IPS-NIHi11 (cell line): ENCODE results near the gene TINAGL1.

Experiments used
- DNase-seq: peaks from one replicate; pipeline ENCODE4 v3.0.0; 2012; ENCODE audit warnings: mixed read lengths, low spot score

Gene TINAGL1

DNA sequence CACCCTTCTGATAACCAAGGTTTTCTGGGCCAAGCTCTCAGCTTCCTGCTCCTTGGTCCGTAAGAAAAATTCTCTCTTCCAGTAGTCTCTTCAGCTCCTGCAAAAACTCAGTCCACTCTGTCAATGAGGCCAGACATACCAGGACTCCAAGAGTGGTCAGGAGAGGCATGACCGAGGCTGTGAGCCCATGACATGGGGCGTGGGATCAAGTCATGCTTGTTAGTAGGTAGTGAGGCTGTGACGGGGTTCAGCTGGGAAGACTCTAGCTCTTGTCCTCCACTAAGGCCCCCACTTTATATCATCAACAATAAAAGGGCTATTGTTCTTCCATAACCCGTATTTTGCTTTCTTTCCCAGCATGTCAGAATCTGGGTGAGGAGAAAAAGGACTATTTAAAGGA lies 31.0 kb downstream of the TINAGL1 start:
- DNase-seq: no peak

DNA sequence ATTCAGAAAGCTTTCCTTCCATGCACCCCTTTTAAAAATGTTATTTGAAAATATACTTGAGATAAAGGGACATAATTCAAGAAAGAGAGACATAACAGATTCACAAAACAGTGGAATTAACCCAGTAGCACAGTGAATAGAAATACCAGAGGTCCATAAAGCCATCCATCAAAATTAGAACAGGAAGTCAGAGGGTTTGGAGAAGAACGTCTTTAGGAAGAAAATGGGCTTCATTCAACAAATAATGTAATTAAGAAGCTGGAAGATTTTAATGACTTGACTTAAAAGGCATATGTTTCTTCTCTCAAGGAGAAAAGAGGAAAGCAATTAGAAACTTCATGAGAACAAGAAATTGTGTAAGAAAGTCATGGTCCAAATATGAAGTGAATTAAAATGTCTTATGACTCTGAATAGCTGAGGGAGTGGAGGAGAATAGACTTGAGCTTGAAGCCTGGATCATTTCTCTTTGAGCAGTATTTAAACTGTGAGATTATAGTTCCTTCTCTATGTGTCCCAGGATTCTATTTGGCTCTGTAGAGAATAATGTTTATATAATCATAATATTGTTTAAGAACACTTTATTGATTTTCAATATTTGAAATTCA lies 33.3 kb downstream of the TINAGL1 start:
- no peak for DNase-seq

GRCh38 chr1:31614414-31615005 lies 38.2 kb downstream of the TINAGL1 start:
- no peak for DNase-seq

DNA sequence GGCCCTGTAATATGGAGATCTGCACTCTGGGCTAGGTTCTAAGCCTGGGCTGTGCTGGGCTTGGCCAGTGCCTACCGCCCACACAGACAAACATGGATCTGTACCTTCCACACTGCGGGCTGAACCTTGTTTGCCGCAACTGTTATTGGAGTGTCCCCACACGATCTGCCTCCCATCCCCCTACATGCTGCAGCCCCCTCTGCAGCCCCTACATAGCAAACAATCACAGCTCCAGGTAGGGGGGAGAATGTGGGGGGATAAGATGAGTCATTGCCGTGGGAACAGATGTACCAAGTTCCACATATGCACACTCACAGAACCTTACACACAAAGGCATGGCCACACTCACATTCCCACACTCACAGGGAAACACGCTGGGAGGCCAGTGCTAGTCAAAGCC lies 39.1 kb downstream of the TINAGL1 start:
- no peak for DNase-seq

DNA sequence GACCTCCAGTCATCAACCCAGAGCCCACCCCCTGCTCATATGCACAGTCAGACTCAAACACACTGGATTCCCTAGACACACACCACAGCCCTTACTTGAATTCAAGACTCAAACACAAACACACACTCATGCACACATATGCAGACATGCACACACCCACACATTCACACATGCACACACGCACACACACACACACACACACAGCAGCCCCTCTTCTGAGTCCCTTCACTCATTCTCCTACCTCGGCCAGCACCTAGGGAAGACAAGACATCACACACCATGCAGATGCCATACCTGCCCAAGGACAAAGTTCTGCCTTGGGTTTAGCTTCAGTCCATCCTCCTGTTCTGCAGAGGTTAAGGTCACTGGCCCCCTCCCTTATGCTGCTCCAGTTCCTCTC lies 39.6 kb downstream of the TINAGL1 start:
- no peak for DNase-seq

DNA sequence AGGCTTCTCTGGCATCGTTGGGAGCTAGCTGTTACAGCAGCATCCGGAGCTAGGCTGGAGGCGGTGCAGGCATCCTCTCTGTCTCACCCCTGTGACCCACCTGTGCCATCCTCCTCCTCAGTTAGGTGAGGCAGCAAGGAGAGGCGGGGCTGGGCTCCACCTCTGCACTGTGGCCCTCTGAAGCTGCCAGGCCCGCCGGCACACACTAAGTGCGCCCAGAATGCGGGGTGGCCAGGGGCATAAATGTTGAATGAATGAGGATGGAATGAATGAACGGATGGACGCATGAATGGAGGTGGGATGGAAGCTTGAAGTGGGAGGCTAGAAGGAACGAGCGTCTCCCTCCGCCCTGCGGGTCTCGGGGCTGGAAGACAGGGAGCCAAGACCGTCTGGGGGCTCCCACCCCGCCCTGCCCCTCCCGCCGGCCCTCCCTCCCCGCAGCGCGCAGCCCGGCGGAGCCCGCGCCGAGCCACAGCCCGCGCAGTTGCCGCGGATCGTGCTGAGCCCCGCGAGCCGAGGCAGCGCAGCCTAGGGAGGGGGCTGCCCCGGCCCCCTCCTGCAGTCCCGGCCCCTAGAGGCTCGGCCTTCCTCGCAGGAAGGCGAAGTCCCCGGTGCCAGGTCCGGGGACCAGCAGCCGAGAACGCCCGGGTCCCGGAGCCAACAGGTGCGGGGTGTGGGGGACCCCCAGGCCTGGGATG lies 41.1 kb downstream of the TINAGL1 start, which contains the start of gene HCRTR1:
Gene HCRTR1 (plus strand): TSS at position 472 of the 698 bp plus-strand sequence. CDS start 1,504 bp downstream, outside the sequence.
- peak; percentile 33 for DNase-seq

- DNase-seq: peak; percentile 92
Observed at GRCh38 chr1:31617916-31618746, 41.8 kb downstream of the TINAGL1 start.

DNA sequence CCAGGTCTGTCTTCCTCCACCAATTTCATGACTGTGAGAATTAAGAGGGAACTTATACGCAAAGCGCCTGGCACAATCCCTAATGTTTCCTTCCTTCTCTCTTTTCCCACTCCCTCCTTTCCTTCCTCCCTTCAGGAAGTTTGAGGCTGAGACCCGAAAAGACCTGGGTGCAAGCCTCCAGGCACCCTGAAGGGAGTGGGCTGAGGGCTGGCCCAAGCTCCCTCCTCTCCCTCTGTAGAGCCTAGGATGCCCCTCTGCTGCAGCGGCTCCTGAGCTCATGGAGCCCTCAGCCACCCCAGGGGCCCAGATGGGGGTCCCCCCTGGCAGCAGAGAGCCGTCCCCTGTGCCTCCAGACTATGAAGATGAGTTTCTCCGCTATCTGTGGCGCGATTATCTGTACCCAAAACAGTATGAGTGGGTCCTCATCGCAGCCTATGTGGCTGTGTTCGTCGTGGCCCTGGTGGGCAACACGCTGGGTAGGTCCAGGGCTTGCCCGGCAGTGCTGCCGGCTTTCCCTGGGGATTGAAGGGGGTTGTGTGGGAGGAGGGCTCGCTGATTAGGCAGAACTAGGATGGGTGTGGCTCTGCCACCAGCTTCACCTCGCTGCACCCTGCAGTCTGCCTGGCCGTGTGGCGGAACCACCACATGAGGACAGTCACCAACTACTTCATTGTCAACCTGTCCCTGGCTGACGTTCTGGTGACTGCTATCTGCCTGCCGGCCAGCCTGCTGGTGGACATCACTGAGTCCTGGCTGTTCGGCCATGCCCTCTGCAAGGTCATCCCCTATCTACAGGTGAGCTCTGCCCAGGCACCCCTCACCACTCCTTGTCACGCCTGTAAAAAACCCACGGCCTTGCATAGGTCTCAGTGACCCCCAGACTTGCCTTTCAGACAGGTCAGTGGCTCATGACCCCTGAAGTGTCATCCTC lies 42.9 kb downstream of the TINAGL1 start:
- DNase-seq: no peak

GRCh38 chr1:31620631-31621497 lies 44.5 kb downstream of the TINAGL1 start:
- no peak for DNase-seq

DNA sequence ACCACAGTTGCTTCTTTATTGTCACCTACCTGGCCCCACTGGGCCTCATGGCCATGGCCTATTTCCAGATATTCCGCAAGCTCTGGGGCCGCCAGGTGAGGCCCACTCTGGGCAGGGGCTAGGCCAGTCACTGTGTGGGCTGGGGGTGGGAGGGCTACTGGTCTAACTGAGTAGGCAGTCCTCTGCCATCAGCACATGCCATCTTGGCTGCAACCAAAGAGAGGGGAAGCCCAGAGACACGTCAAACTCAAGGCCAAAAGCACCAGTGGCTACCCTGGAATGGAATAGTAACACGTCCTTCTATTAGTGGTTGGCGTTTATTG lies 45.1 kb downstream of the TINAGL1 start:
- DNase-seq: no peak

GRCh38 chr1:31621847-31622730 lies 45.8 kb downstream of the TINAGL1 start:
- no peak for DNase-seq

GRCh38 chr1:31623365-31623764 lies 47.0 kb downstream of the TINAGL1 start:
- no peak for DNase-seq

DNA sequence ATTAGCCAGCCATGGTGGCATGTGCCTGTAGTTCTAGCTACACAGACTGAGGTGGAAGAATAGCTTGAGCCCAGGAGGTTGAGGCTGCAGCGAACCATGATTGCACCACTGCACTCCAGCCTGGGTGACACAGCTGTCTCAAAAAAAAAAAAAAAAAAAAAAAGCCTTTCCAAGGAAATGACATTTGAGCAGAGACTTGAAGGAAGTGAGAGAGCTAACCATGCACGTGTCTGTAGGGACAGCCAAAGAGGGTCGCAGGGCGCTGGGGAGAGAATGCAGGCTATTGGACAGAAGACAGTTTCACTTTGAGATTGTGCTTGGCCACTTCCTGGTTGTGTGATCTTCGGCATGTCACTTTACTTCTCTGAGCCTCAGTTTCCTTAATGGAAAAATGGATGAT lies 48.0 kb downstream of the TINAGL1 start:
- no peak for DNase-seq

- no peak for DNase-seq
Observed at GRCh38 chr1:31624731-31625514, 48.6 kb downstream of the TINAGL1 start.

DNA sequence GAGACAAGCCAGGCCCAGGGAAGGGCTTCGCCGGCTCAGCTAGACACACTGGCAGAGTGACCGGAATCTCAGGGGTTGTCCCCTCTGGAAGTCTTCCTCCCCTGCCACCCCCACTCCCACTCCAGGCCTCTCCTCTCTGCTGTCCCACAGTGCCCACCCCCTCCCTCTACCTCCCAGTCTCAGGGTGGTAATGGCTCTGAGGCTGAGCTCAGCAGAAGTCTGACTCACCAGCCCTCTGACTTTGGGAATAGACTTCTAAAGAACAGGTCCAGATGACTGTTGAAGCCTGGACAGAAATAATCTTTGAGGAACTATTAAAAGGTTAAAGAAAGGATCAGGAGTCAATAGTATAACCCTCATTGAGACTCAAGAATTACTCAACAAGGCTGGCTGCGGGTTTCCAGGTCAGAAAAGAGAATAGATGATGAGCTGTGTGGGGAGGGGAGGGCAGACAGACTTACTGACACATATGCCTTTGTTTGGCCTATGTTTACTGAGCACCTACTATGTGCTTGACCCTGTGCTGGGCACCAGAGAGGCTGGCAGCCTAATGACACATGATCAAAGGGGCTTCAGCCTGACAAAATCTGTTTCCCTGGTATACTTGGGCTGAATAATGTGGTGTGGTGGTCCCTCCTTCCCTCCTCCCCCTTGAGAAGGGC lies 49.4 kb downstream of the TINAGL1 start:
- no peak for DNase-seq

DNA sequence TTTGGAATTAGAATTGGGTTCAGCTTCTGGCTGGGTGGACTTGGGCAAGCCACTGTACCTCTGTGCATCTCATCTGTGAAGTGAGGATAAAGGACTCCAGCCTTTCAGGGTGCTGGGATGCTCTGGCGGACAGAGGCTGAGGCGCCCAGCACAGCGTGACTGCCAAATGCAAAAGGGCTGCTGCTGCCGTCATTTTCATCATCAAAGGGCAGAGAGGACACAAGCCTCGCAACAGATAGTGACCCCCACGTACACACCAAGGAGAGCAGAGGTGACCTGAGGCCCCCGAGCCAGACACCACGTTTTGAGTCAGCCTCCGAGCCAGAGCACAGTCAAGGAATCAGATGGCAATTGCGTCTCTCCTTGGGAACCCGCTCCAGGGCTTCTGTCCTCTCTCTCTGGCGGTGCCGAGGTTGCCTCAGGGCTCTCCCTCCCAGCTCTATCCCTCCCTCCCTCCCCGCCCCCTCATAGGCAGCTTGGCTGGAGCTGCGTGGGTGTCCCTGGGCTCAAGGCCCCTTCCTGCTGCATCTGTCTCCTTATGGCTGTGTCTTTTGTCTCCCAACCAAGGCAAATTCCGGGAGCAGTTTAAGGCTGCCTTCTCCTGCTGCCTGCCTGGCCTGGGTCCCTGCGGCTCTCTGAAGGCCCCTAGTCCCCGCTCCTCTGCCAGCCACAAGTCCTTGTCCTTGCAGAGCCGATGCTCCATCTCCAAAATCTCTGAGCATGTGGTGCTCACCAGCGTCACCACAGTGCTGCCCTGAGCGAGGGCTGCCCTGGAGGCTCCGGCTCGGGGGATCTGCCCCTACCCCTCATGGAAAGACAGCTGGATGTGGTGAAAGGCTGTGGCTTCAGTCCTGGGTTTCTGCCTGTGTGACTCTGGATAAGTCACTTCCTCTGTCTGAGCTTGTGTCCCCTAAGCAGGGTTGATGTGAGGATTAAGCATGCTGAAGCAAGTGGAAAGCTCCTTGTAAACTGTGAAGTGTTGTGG lies 50.2 kb downstream of the TINAGL1 start:
- peak; percentile 50 for DNase-seq
